HS-5 (cell line): Measurements from ENCODE around the gene TBX1.

ENCODE experiments used
- DNase-seq: peaks from one replicate; pipeline ENCODE4 v3.0.0-alpha.2; 2012; ENCODE audit warnings: low read depth

Gene TBX1

GRCh38 chr22:19753996-19754700 lies 6.4 kb upstream of the TBX1 start:
- DNase-seq: no peak

- no peak for DNase-seq
These were observed 5.9 kb upstream of the TBX1 start for GRCh38 chr22:19754701-19755144.

- DNase-seq: no peak
These were observed 5.3 kb upstream of the TBX1 start for GRCh38 chr22:19755145-19755710.

- DNase-seq: no peak
These were observed 4.8 kb upstream of the TBX1 start for GRCh38 chr22:19755722-19756287.

GRCh38 chr22:19756288-19757128 lies 4.1 kb upstream of the TBX1 start:
- no peak for DNase-seq

GRCh38 chr22:19757140-19757984 lies 3.2 kb upstream of the TBX1 start:
- no peak for DNase-seq

GRCh38 chr22:19757985-19758895 lies 2.3 kb upstream of the TBX1 start:
- DNase-seq: no peak

GRCh38 chr22:19758896-19759426 lies 1.6 kb upstream of the TBX1 start:
- DNase-seq: no peak

GRCh38 chr22:19759427-19760057 lies 1.0 kb upstream of the TBX1 start:
- no peak for DNase-seq

- no peak for DNase-seq
These were observed 560 bp downstream of the TBX1 start for GRCh38 chr22:19760951-19761724.

GRCh38 chr22:19761725-19762567 lies 1.4 kb downstream of the TBX1 start:
- DNase-seq: no peak

GRCh38 chr22:19762568-19763457 lies 2.2 kb downstream of the TBX1 start:
- no peak for DNase-seq

- no peak for DNase-seq
These were observed 3.1 kb downstream of the TBX1 start for GRCh38 chr22:19763458-19764298.

GRCh38 chr22:19764299-19764593 lies 3.7 kb downstream of the TBX1 start:
- no peak for DNase-seq

- DNase-seq: no peak
These were observed 4.3 kb downstream of the TBX1 start for GRCh38 chr22:19764636-19765476.
